Right ventricle myocardium inferior (tissue), 1 donor: Measurements from ENCODE around the gene CCR2. TPM values are rescaled to one million over a fixed set of nuclear protein-coding genes. Genes with fewer than 3 reads are reported as not detected.
A peak's percentile ranks its signal among the peaks of the same experiment; 100 is the strongest.
"Not testable (repeated sequence)": the region's sequence is repeated elsewhere in the genome, so short reads cannot be mapped to it uniquely, and the experiment has no call there.

Experiments
- ATAC-seq: fragments of 200-7000 bp; cut with Tn5 transposase; one replicate; pipeline ENCODE4 v1.9.1; 2020; ENCODE audit warnings: mild to moderate bottlenecking, moderate library complexity
- DNase-seq: peaks from one replicate; pipeline ENCODE4 v3.0.0; 2021; ENCODE audit errors: missing footprints
- intact Hi-C: fragments of 100-400 bp; cut with DNase I; formaldehyde crosslinking; loops from one replicate; pipeline ENCODE4 v1.11.0; 2022
- long read RNA-seq: library from polyadenylated mRNA; unstranded; transcript quantifications from one replicate; pipeline ENCODE4 v2.0.0, GENCODE V29; 2021
- total RNA-seq: library from RNA; stranded (reverse); fragmentation: NEBNext Ultra II Directional; extraction: Animal tissue kit (Norgen Biotek cat#: 25700); gene quantifications from one replicate; pipeline ENCODE4 v1.2.1, GENCODE V29; 2021
- donor health status: DM: no; HTN: yes; CAD: no; lungs with severe emphysema.

Gene CCR2
- total RNA-seq = 0.89 TPM
- long read RNA-seq, partial matches to known transcripts = 0 of 1 reads
- long read RNA-seq, other reads (novel, unspliced or antisense) = 0 of 1 reads

DNA sequence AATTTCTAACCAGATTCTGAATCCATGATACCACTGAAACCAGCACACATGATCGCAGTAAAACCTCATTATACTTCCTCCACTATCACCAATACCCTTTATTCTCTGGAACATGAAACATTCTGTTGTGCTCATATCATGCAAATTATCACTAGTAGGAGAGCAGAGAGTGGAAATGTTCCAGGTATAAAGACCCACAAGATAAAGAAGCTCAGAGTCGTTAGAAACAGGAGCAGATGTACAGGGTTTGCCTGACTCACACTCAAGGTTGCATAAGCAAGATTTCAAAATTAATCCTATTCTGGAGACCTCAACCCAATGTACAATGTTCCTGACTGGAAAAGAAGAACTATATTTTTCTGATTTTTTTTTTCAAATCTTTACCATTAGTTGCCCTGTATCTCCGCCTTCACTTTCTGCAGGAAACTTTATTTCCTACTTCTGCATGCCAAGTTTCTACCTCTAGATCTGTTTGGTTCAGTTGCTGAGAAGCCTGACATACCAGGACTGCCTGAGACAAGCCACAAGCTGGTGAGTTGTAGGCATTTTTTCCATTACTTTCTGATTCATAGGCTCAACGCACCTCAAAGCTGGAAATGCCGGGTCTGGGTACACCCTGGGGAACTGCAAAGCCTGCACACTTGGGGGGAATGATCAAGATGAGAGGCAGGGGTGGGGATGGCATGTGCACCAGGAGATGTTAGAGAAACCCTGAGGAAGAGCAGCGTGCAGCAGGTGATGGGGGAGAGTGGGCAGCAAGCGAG lies at the start of gene CCR2:
Gene CCR2 (plus strand): TSS at position 465 of the 764 bp plus-strand sequence. CDS start 3,417 bp downstream, outside the sequence.
- ATAC-seq (no peak), DNase-seq (no peak)
- intact Hi-C loops = no loop called here

DNA sequence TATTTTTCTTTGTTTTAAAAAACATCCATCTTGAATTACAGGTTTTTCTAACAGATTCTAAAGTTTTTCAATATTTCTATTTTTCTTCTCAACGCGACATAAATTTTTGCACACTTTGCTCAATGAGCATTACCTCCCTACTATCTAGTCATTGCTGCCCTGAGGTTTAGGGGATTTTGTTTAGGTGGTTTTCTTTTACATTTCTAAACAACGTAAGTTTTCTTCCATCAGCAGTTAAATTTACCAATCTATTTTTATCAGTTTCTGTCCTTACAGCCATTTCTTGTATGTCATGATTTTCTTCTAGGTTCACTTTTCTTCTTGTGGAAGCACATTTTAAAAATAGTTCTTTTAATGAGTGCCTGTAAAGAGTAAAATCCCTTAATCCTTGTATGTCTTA lies 49.2 kb upstream of the CCR2 start:
- intact Hi-C loops = no loop called here
- no peak for ATAC-seq

DNA sequence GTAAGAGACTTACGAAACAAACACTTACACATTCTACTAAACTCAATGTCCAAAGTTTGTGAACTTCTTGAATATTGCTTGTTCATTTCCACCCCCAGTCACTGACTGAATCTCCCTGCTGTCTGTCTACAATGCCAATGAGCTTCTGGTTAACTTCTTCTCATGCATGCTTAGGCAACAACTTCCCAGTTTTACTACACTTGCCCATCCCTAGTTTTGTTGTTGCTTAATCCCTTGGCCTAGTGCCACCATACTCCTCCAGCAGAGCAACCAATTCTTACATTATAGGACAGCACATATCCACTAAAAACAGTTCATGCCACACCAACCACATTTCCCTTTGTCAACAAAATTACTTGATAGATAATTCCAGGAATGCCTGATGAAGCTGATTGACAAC lies 40.9 kb upstream of the CCR2 start:
- intact Hi-C loops = no loop called here
- DNase-seq (no peak), ATAC-seq (peak; percentile 72)

More for the DNA sequence above, 49.2 kb upstream of the CCR2 start:
- no peak for DNase-seq

DNA sequence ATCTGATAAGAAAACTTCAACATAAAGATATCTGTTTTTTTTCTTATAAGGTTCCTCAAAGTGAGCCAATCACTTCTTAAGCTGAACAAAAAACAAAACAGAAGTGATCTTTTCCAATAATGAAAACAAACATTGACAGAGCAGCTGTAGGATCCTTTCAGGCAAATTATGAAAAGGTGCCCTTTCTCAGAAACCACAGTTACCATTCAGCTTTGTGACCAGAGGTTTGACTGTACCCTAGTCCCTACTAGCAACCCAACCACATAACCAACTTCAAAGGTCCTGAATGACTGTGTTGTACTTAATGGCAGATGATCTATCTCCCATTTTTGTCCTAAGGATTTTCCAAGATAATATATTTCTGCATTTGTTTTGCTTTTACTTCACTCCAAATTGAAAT lies 39.4 kb upstream of the CCR2 start:
- intact Hi-C loops = no loop called here
- no peak for ATAC-seq
- no peak for DNase-seq

DNA sequence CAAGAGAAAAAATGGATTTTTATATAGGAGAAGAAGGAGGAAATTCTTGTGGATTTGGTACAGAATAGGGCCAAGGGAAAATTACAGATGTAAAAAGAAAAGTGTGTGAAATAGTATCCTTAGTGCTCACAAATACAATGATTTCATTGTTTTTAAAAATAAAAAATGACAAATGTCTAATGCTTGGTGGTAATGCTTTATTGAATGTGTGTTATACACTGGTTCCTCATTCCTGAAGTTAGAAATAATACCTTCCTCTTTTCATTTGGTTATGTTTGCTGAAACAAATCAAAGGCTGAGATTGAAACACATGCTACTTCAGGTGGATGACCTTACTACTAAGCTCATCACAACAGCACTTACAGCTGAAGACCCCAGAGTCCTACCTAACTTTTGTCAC lies 37.7 kb upstream of the CCR2 start:
- no peak for DNase-seq
- intact Hi-C loops = no loop called here
- no peak for ATAC-seq

DNA sequence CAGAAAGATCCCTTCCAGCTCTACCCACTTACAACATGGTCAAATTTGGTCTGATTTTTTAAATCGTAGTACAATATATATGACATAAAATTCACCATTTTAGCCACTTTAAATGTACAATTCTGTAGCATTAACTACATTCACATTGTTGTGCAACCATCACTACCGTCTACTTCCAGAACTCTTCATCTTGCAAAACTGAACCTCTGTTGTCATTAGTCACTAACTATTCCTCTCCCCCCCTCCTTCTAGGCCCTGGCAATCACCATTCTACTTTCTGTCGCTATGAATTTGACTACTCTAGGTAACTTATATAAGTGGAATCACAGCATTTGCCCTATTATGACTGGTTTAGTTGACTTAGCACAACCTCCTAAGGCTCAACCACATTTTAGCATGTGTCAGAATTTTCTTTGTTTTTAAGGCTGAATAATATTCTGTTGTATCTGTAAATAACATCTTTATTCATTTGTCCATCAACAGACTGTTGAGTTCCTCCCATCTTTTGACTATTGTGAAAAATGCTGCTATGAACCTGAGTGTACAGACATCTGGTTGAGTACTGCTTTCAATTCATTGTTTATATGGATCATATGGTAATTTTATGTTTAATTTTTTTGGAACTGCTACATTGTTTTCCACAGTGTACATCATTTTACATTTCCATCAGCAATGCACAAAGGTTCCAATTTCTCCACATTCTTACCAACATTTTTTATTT lies 35.5 kb upstream of the CCR2 start:
- intact Hi-C loops = no loop called here
- ATAC-seq (no peak), DNase-seq (no peak)

DNA sequence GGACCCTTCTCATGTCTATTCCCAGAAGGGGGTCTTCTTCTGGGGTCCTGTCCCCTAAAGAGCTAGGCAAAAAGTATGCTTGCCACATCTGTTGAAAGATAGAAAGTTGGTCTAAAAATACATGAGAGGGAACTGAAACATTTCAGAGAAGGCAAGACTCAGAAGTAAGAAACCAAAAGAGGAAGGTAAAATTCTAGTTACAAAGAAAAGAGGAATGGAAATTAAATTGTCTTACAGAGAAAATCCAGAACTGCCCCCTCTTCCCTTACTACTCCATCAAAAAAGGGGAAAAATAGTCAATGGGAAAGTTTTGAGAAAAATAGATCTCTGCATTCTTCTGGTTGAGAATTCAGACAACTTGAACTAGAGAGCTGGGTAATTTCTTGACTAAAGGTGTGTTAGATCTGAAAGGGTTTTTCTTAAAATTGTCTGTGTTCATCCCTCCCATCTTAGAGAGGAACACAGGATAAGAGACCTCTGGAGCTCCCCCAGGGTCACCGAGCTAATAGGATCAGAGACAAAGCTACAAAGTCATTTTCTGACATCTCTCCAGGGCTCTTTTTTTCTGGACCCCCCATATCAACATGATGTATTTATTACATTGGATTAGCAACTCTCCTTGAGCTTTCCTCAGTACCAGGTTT lies 32.3 kb upstream of the CCR2 start:
- ATAC-seq = no peak
- DNase-seq = no peak
- intact Hi-C loops = no loop called here

DNA sequence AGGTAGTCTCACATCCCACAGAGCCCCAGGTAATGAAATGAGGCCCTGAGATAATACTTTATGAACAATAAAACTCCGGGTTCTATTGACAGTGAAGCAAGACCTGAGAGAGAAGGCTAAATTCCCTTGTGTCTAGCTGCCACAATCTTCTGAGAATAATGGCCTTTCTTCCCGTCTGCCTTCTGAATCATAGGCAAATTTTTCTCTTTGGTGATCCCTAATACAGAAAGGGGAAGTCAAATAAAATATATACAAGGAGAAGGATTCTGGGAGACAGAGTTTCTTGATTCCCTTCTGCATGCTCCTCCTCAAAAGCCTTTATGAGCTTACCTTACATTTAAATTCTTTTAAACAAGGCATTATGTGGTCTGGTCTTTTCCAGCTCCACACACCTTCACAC lies 29.9 kb upstream of the CCR2 start:
- no peak for ATAC-seq
- DNase-seq = no peak
- intact Hi-C loops = no loop called here

DNA sequence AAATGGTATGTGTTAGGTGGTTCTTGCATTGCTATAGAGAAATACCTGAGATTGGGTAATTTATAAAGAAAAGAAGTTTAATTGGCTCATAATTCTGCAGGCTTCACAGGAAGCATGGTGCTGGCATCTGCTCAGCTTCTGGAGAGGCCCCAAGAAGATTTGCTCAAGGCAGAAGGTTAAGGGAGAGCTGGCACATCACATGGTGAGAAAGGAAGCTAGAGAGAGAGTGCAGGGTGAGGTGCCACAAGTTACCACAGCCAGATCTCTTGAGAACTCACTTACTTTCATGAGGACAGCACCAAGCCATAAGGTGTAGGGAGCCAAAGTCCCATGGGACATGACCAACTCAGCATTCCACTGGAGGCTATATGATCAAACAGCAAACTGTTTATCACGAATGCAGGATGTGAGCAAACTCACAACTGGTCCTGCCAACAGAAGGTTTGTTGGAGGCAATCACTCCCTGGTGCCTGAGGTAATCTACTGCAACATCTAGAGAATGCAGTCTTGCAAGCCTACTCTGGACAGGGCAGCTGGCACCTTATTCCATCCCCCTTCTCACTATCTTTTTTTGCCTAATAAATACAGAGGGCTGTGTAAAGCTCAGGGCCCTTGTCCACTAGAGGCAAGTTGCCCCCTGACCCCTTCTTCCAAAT lies 28.1 kb upstream of the CCR2 start:
- ATAC-seq = no peak
- intact Hi-C loops = no loop called here
- DNase-seq = no peak

DNA sequence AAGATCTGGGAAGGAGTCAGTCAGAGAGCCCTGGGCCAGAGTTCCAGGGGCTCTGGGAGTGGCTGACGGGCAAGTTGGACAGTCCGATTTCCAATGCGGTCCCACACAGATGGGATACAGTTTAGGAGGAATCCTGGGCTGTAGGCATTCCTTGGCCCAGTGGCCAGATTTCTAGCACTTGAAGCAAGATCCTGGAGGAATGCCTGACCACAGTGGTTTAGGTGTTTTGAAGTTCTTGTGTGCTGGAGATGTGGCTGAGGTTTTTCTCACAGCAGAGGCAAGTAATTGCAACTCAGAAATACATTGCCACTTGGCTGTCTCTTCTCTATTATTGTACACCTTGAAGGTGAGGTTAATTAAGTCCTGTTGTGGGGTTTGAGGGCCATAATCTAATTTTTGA lies 23.2 kb upstream of the CCR2 start:
- ATAC-seq, intact Hi-C loops, DNase-seq: not testable (repeated sequence)

DNA sequence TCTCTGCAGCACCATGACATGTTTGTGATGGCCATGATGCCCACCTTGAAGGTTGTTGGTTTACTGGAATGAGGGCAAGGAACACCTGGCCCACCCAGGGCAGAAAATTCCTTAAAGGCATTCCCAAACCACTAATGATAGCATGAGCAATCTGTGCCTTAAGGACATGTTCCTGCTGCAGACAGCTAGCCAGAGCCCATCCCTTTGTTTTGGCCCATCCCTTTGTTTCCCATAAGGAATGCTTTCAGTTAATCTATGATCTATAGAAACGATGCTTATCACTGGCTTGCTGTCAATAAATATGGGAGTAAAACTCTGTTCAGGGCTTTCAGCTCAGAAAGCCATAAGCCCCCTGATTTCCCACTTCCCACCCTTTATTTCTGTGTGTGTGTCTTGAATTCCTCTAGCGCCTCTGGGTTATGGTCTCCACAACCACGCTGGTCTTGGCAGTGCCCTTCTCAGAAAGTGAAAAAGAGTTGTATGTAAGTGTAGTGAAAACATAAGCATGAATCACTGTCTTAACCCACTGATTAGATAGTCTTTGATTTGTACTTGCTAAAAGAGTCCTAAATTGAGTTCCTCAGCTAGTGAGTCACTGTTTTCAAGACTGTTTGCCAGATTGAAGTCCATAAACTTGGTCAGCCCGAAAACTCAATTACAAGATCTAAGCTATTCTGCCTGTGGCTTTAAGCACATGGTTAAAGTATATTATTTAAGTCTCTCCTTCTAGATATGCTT lies 19.0 kb upstream of the CCR2 start:
- ATAC-seq (no peak), DNase-seq (no peak)
- intact Hi-C loops = no loop called here

DNA sequence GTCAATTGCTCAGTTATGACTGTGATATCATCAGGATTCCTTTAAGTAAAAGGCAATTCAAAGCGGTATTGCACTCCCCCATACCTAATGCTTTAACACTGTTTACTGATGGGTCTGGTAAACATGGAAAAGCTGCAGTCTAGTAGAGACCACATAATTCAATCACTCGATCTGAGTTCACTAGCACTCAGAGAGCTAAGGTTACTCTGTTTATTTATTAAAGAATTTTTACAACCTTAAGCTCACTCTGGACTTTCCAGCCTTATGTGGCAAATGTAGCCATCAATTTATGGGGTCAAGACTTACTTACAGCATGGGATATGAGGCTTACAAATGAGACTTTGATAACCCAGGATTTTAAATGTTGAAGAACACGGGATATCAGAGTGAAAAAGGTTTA lies 18.4 kb upstream of the CCR2 start:
- ATAC-seq (no peak), DNase-seq (no peak)
- intact Hi-C loops = no loop called here

DNA sequence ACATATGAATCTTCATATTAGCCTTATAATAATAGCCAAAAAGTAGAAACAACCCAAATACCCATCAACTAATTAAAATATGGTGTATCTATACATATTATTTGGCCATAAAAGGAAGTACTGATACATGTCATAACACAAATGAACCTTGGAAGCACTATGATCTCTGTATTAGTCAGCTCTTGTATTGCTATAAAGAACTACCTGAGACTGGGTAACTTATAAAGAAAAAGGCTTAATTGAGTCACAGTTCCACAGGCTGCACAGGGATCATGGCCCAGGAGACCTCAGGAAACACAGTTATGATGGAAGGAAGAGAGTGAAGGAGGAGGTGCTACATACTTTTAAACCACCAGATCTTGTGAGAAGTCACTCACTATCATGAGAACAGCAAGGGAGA lies 16.0 kb upstream of the CCR2 start:
- DNase-seq (no peak), ATAC-seq (no peak)
- intact Hi-C loops = no loop called here

DNA sequence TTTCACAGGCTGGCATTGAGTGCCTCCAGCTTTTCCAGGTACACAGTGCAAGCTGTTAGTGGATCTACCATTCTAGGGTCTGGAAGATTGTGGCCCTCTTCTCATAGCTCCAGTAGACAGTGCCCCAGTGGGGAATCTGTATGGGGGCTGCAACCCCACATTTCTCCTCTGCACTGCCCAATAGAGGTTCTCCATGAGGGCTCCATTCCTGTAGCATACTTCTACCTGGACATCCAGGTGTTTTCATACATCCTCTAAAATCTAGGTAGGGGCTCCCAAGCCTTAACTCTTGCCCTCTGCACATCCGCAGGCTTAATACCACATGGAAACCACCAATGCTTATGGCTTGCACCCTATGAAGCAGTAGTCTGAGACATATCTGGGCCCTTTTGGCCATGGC lies 15.1 kb upstream of the CCR2 start:
- intact Hi-C loops = no loop called here
- ATAC-seq = no peak

DNA sequence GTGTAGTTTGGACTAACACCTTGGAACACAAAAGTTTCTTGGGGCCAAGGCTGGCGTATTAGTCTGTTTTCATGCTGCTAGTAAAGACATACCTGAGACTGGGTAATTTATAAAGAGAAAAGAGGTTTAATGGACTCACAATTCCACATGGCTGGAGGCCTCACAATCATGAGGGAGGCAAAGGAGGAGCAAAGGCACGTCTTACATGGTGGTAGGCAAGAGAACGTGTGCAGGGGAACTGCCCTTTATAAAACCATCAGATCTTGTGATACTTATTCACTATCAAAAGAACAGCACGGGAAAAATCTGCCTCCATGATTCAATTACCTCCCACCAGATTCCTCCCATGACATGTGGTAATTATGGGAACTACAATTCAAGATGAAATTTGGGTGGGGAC lies 9.4 kb upstream of the CCR2 start:
- DNase-seq = no peak
- intact Hi-C loops = no loop called here
- ATAC-seq = no peak

More for the DNA sequence above, 15.1 kb upstream of the CCR2 start:
- no peak for DNase-seq

DNA sequence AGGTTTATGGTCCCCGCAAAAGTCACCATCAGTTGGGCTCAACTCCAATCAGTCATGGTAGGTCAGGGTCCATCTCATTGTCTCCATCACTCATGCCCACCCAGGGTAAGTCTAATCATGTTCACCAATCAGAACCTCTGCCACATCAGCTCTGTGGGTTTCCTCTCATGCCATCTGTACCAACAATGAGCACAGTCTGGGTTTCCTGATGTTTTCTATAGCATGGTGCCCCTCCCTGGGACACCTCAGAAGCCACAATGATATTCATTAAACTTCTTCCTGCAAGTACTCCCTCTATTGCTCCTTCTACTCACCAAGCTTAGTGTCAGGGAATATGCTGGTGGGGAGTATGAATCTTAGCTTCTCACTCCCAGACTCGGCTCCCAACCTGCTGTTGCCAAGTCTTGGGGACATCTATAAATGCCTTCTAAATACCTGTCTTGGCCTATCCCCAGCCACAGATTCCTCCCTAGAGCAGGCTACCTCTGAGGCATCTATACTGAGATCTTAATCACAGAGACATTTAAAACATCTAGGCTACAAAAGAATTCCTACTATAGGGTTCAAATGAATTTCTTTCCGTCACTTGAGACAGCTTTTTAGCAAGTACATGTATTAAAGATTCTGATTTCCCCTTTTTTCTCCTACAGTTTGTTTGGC lies 5.0 kb upstream of the CCR2 start:
- ATAC-seq (no peak), DNase-seq (no peak)
- intact Hi-C loops = no loop called here

DNA sequence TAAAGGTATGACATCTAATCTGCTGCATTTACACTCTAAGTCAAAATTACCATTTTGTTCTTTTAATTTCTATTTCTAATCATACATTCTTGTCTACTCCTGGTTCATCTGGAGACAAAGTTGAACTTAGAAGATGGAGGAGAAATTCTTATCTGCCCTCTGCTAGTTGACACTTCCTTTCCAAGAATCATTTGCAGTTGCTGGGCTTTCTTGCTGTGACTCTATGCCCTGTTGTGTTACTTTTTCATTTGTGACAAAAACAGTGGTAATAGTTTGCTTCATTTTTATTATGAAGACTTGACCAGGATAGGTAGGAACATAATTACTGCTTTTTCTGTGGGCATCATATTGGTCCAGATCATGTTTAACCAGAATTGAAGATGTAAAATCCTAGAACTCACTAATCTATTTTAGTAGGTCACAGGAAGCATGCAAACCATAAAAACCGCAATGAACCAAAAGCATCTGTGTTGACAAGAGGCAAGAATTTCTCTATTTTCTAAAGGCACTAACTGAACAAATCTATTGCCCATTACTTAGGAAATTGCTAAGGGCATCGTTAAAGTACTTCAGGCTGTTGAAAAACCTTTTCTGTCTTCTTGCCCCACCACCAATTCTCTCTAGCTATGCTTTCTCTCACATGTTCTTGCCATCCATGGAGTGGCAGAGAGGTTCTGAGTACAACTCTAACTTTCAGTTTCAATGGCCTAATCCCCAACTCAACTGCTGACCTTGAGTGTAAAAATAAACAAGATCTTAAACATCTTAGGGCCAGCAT lies 4.2 kb upstream of the CCR2 start:
- DNase-seq = no peak
- intact Hi-C loops = no loop called here
- ATAC-seq = no peak

DNA sequence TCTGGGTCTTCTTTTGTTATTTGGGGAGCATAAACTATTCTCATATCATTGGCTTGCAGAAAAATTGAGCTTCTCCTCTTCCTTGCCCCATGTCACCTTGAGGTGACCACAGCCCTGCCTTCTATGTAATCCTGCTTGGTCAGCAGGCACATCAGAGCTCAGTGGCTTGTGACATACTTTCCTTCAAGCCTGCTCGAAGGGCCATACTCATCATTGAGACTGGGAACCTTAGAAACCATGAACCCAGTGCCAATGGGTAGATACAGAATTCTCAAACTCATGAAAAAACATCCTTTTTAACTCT lies 3.7 kb upstream of the CCR2 start:
- no peak for ATAC-seq
- intact Hi-C loops = no loop called here
- no peak for DNase-seq
